NCI-H526 (cell line): ENCODE data around the gene NXNL1.

Experiments used
- DNase-seq, 2 experiments: peaks; one replicate each; lab custom pipeline; 2025; lab: John Stamatoyannopoulos, UW

NXNL1 gene

GRCh38 chr19:17455308-17456123, 5.2 kb downstream of the NXNL1 start:
- peak in 1 of 2 experiments; percentile 18 for DNase-seq

GRCh38 chr19:17454576-17455071, 6.1 kb downstream of the NXNL1 start:
- DNase-seq: peak in 1 of 2 experiments; percentile 17

- no peak for DNase-seq
These were observed 8.9 kb downstream of the NXNL1 start for GRCh38 chr19:17451820-17452219.

GRCh38 chr19:17450264-17451075, 10.3 kb downstream of the NXNL1 start:
- no peak for DNase-seq

GRCh38 chr19:17448131-17448967, 12.4 kb downstream of the NXNL1 start, which contains the start of gene TMEM221:
Gene TMEM221, minus strand, starts transcription at chr19:17448668. Its CDS starts 206 bp downstream, at chr19:17448462.
- DNase-seq: no peak

GRCh38 chr19:17447704-17448130, 13.0 kb downstream of the NXNL1 start:
- DNase-seq: no peak

- no peak for DNase-seq
These were observed 15.1 kb downstream of the NXNL1 start for GRCh38 chr19:17445526-17446165.

GRCh38 chr19:17441241-17442021, 19.3 kb downstream of the NXNL1 start:
- DNase-seq: no peak

GRCh38 chr19:17436874-17437267, 23.9 kb downstream of the NXNL1 start:
- no peak for DNase-seq

- no peak for DNase-seq
These were observed 24.4 kb downstream of the NXNL1 start for GRCh38 chr19:17436094-17436873.

GRCh38 chr19:17435218-17435617, 25.5 kb downstream of the NXNL1 start:
- no peak for DNase-seq

GRCh38 chr19:17431417-17431816, 29.3 kb downstream of the NXNL1 start:
- no peak for DNase-seq

- no peak for DNase-seq
These were observed 31.0 kb downstream of the NXNL1 start for GRCh38 chr19:17429641-17430113.

GRCh38 chr19:17424743-17425365, 35.9 kb downstream of the NXNL1 start:
- peak in 1 of 2 experiments; percentile 56 for DNase-seq

- no peak for DNase-seq
These were observed 37.1 kb downstream of the NXNL1 start for GRCh38 chr19:17423429-17424208.

GRCh38 chr19:17421942-17422341, 38.8 kb downstream of the NXNL1 start:
- DNase-seq: no peak

- DNase-seq: peak in 1 of 2 experiments; percentile 17
These were observed 40.2 kb downstream of the NXNL1 start for GRCh38 chr19:17420475-17420924.
